Caco-2 (cell line): ENCODE data around the gene MEIOSIN. TPM values are rescaled to one million over a fixed set of nuclear protein-coding genes. Genes with fewer than 3 reads are reported as not detected.
"Not testable (repeated sequence)": the region's sequence is repeated elsewhere in the genome, so short reads cannot be mapped to it uniquely, and the experiment has no call there.

ENCODE experiments used
- Bru-seq: library from RNA; stranded (reverse); fragments of 400-500 nt; gene quantifications from one replicate; lab custom pipeline; 2021; lab: Mats Ljungman, UMichigan
- BruChase-seq, 2 experiments: library from RNA; stranded (reverse); fragments of 400-500 nt; gene quantifications; one replicate each; lab custom pipeline; 2021; lab: Mats Ljungman, UMichigan
- BruUV-seq: library from RNA; stranded (reverse); fragments of 400-500 nt; replicated peaks from 2 replicates; lab custom pipeline; 2021; lab: Mats Ljungman, UMichigan
- CTCF ChIA-PET: fragments of 300-600 bp; sonication (Branson Sonifier 250); formaldehyde crosslinking; loops from one replicate; lab custom pipeline; 2022; ENCODE audit warnings: antibody characterized with exemption; lab: Charles Lee
- POLR2A ChIA-PET: fragments of 300-600 bp; sonication (Branson Sonifier 250); formaldehyde crosslinking; loops from one replicate; lab custom pipeline; 2022; ENCODE audit warnings: antibody characterized with exemption; lab: Charles Lee
- DNase-seq, 2 experiments: peaks; one replicate each; pipeline versions ENCODE4 v3.0.0 to v3.0.0-alpha.2; 2020 to 2022
- H3K27me3 ChIP-seq: replicated peaks from 2 replicates; pipeline ENCODE4 v1.6.0; 2011; ENCODE audit warnings: low read length; ENCODE audit not compliant: control insufficient read depth, insufficient read depth
- H3K36me3 ChIP-seq: 2 replicates; pipeline ENCODE4 v1.5.1; 2011; ENCODE audit warnings: low read length; ENCODE audit not compliant: control insufficient read depth, insufficient read depth
- H3K4me1 ChIP-seq: fragments of 250-450 bp; sonication (Bioruptor Pico); 2 replicates; pipeline ENCODE4 v1.5.1; 2020; ENCODE audit warnings: mild to moderate bottlenecking
- H3K4me3 ChIP-seq: 2 replicates; pipeline ENCODE4 v1.5.1; 2011; ENCODE audit warnings: low read depth, mild to moderate bottlenecking, control low read depth, low read length
- H3K9me3 ChIP-seq: fragments of 250-450 bp; sonication (Bioruptor Pico); 2 replicates; pipeline ENCODE4 v1.5.1; 2020; ENCODE audit warnings: mild to moderate bottlenecking, moderate library complexity
- H3K27ac Mint-ChIP-seq: one replicate; pipeline ENCODE4 v1.8.0; 2022; ENCODE audit warnings: mixed read lengths; ENCODE audit not compliant: unreplicated experiment
- H3K27me3 Mint-ChIP-seq: one replicate; pipeline ENCODE4 v1.8.0; 2022; ENCODE audit warnings: mixed read lengths; ENCODE audit not compliant: insufficient read depth, unreplicated experiment
- H3K36me3 Mint-ChIP-seq: one replicate; pipeline ENCODE4 v1.8.0; 2022; ENCODE audit warnings: mild to moderate bottlenecking, mixed read lengths; ENCODE audit not compliant: insufficient read depth, unreplicated experiment
- H3K4me1 Mint-ChIP-seq: one replicate; pipeline ENCODE4 v1.8.0; 2022; ENCODE audit warnings: low read depth, mixed read lengths; ENCODE audit not compliant: unreplicated experiment
- H3K4me3 Mint-ChIP-seq: one replicate; pipeline ENCODE4 v1.8.0; 2022; ENCODE audit warnings: mild to moderate bottlenecking, moderate library complexity, mixed read lengths; ENCODE audit not compliant: unreplicated experiment
- H3K9me3 Mint-ChIP-seq: one replicate; pipeline ENCODE4 v1.8.0; 2022; ENCODE audit warnings: mixed read lengths; ENCODE audit not compliant: unreplicated experiment
- CTCF ChIP-seq, 2 experiments: fragments of 200-600 bp in 1 of 2; IDR thresholded peaks; 1 replicate in 1 of 2; 2 replicates in 1 of 2; pipeline versions ENCODE4 v1.5.1 to v1.8.0; 2011 to 2022; ENCODE audit warnings: antibody characterized with exemption in 1 of 2, control low read depth in 1 of 2, inconsistent platforms in 1 of 2, low read depth in 1 of 2, low read length in 1 of 2, mild to moderate bottlenecking in 1 of 2, moderate library complexity in 1 of 2; ENCODE audit not compliant: insufficient read depth in 1 of 2, severe bottlenecking in 1 of 2, unreplicated experiment in 1 of 2
- intact Hi-C: fragments of 100-400 bp; cut with micrococcal nuclease; formaldehyde crosslinking; loops from one replicate; pipeline ENCODE4 v1.10.0; 2022; ENCODE audit not compliant: unreplicated experiment
- long read RNA-seq: library from polyadenylated mRNA; stranded (forward); transcript quantifications from one replicate; pipeline ENCODE4 v2.0.0, GENCODE V29; 2022
- total RNA-seq: library from RNA; stranded (reverse); gene quantifications from 2 replicates; pipeline ENCODE4 v1.2.3, GENCODE V29; 2022

MEIOSIN gene
- total RNA-seq: not detected in 2 replicates
- Bru-seq, nascent RNA: not detected
- percentile 3 among the genes with signal in this experiment for BruChase-seq, experiment 1, labeled RNA remaining after a 2-hour chase
- not detected for BruChase-seq, experiment 2, labeled RNA remaining after a 6-hour chase
- long read RNA-seq, partial matches to known transcripts: 0 of 1 reads
- long read RNA-seq, other reads (novel, unspliced or antisense): 1 of 1 reads

- no peak for DNase-seq
- POLR2A ChIA-PET: no interaction called here
- Mint-ChIP-seq H3K27ac (no peak within 1 kb of the TSS), H3K4me3 (no peak within 1 kb of the TSS), H3K4me1 (peaks cover 10% of the 10 kb centered on the region), H3K36me3 (peaks cover 6% of the 10 kb centered on the region), H3K27me3 (no peaks in the 10 kb centered on the region), H3K9me3 (no peaks in the 10 kb centered on the region)
- BruUV-seq: no TSS peak
- Histone ChIP-seq H3K4me1 (peaks cover 19% of the 10 kb centered on the region), H3K36me3 (no peaks in the 10 kb centered on the region), H3K9me3 (no peaks in the 10 kb centered on the region), H3K4me3 (no peak within 1 kb of the TSS), H3K27me3 (no peaks in the 10 kb centered on the region)
- intact Hi-C loops: no loop called here
- CTCF ChIA-PET: interaction anchor here (1.8 kb wide), 1 partner anchor 36 kb away, joined by 10 read pairs; the partner anchor contains the start of gene SIX5
- no peak for TF ChIP-seq CTCF (IDR thresholded peaks at IDR 0.05; ENCODE audit: insufficient read depth in 1 of 2, low read depth in 1 of 2, low read length in 1 of 2, severe bottlenecking in 1 of 2, unreplicated experiment in 1 of 2)
Observed at GRCh38 chr19:45733160-45733810, at the start of gene MEIOSIN. MEIOSIN (plus strand) TSS chr19:45733439; CDS start chr19:45735377, 1,938 bp downstream.

GRCh38 chr19:45685045-45685444 lies 48.2 kb upstream of the MEIOSIN start:
- BruUV-seq, DNase-seq, H3K4me3 ChIP-seq, H3K27me3 Mint-ChIP-seq, H3K36me3 ChIP-seq, H3K27ac Mint-ChIP-seq, POLR2A ChIA-PET, H3K4me1 Mint-ChIP-seq, H3K9me3 ChIP-seq, H3K9me3 Mint-ChIP-seq, H3K27me3 ChIP-seq, H3K4me1 ChIP-seq, intact Hi-C loops, H3K4me3 Mint-ChIP-seq: not testable (repeated sequence)
- H3K36me3 Mint-ChIP-seq: peaks cover 66% of the 10 kb centered on the region
- CTCF ChIA-PET: interaction anchor here (0.6 to 0.7 kb wide), 2 partner anchors 46 to 127 kb away, joined by 3 read pairs; partner anchors contain the start of gene FBXO46

- ChIA-PET CTCF (interaction anchor here (0.6 to 0.8 kb wide), 2 partner anchors 10 to 1728 kb away, joined by 4 to 5 read pairs; no protein-coding TSS in a partner anchor), POLR2A (no interaction called here)
- H3K9me3 Mint-ChIP-seq: no peaks in the 10 kb centered on the region
- no peak for DNase-seq
- no peaks in the 10 kb centered on the region for H3K4me1 Mint-ChIP-seq
- intact Hi-C loops: no loop called here
- Histone ChIP-seq H3K27me3 (no peaks in the 10 kb centered on the region), H3K9me3 (no peaks in the 10 kb centered on the region), H3K4me1 (no peaks in the 10 kb centered on the region), H3K4me3 (no peak overlapping the region), H3K36me3 (peaks cover 8% of the 10 kb centered on the region)
- H3K4me3 Mint-ChIP-seq: no peak overlapping the region
- no TSS peak for BruUV-seq
- no peaks in the 10 kb centered on the region for H3K27me3 Mint-ChIP-seq
- TF ChIP-seq CTCF (IDR thresholded peaks at IDR 0.05; ENCODE audit: insufficient read depth in 1 of 2, low read depth in 1 of 2, low read length in 1 of 2, severe bottlenecking in 1 of 2, unreplicated experiment in 1 of 2): no peak
- H3K36me3 Mint-ChIP-seq: peaks cover 67% of the 10 kb centered on the region
- no peak overlapping the region for H3K27ac Mint-ChIP-seq
Observed at GRCh38 chr19:45687599-45687998, 45.6 kb upstream of the MEIOSIN start.
